Left lung (tissue), 10 donors: ENCODE measurements around the gene GMFB. TPM values are rescaled to one million over a fixed set of nuclear protein-coding genes. Genes with fewer than 3 reads are reported as not detected.

Experiments used
- ATAC-seq: fragments of 200-7000 bp; cut with Tn5 transposase; one replicate; pipeline ENCODE4 v1.9.1; 2020; ENCODE audit warnings: moderate library complexity
- DNase-seq, 4 donors: peaks; one replicate each; pipeline ENCODE4 v3.0.0-alpha.2; 2013 to 2020
- H3K27ac ChIP-seq, 2 donors: fragments of 200-600 bp; sonication (generic) in 1 of 2; one replicate each; pipeline versions ENCODE4 v1.5.0 to v1.8.0; 2020 to 2021
- H3K27me3 ChIP-seq, 2 donors: fragments of 200-600 bp; sonication (generic) in 1 of 2; one replicate each; pipeline versions ENCODE4 v1.5.0 to v1.8.0; 2020 to 2021
- H3K36me3 ChIP-seq, 2 donors: fragments of 200-600 bp; sonication (generic) in 1 of 2; one replicate each; pipeline versions ENCODE4 v1.5.0 to v1.8.0; 2020 to 2021
- H3K4me1 ChIP-seq, 2 donors: fragments of 200-600 bp; one replicate each; pipeline ENCODE4 v1.8.0; 2021
- H3K4me3 ChIP-seq, 2 donors: fragments of 200-600 bp; sonication (generic) in 1 of 2; one replicate each; pipeline versions ENCODE4 v1.5.0 to v1.8.0; 2020 to 2021; ENCODE audit warnings: mild to moderate bottlenecking in 1 of 2
- H3K9me3 ChIP-seq, 2 donors: fragments of 200-600 bp; sonication (generic) in 1 of 2; one replicate each; pipeline versions ENCODE4 v1.5.0 to v1.8.0; 2020 to 2021
- intact Hi-C, 2 donors: fragments of 100-400 bp; cut with DNase I; formaldehyde crosslinking; loops; one replicate each; pipeline versions ENCODE4 v1.11.2 to v1.14.2; 2022
- polyA plus RNA-seq, 6 donors: library from polyadenylated mRNA; unstranded; fragments of 120-200 nt; gene quantifications; one replicate each; pipeline ENCODE4 v1.2.1, GENCODE V29; 2013; ENCODE audit not compliant: insufficient read length in 6 of 6
- total RNA-seq, 2 donors: library from RNA; stranded (reverse); fragmentation: NEBNext Ultra II Directional; extraction: Animal tissue kit (Norgen Biotek cat#: 25700); gene quantifications; one replicate each; pipeline ENCODE4 v1.2.1, GENCODE V29; 2021
- TF ChIP-seq, protein P1 (sequence below), 2 donors: fragments of 200-600 bp; sonication (generic) in 1 of 2; IDR thresholded peaks; one replicate each; pipeline versions ENCODE4 v1.5.0 to v1.8.0; 2021; ENCODE audit warnings: antibody characterized with exemption in 2 of 2
- donor health status: DM: no; HTN: yes; CAD: no.
- donor health status: DM: no; HTN: no; CAD: no.

Gene GMFB
- total and polyA plus RNA-seq, 8 donors: 54.8 to 73.9 (median 70.4) TPM

DNA sequence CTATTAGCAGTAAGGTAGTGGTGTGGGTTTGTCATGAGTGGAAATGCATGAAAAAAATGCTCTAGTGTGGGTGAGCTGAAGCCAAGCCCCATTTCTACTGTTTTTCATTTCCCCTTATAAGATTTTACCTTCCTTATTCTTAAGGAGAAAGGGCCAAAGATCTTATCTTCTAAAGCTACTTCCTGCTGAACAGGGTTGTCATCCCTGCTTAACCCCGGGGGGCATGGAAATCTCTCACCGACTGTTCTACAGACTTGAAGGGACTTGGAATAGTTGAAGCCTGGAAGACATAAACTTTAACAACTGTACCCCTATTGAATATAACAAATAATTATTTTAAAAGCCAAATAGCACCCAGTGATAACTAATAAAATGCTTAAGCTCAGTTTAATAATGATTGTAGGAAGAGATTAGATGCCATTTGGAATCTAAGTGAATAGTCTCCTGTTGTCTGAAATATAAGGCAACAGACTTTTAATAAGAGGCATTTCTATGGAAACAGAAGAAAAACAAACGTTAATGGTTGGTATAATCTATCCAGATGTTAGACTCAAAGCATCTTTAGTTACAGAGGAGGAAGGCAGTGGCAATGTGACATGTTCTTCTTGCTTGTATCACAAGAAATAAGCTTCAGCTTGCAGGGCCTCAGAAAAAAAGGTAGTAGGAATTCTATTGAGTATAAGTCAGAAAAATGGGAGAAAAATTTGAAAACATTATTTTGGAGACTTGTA, 1.8 kb upstream of the GMFB start:
- no peak overlapping the region for H3K4me3 ChIP-seq
- intact Hi-C loops: no loop called here
- no peak for ATAC-seq
- H3K9me3 ChIP-seq: no peaks in the 10 kb centered on the region
- no peak for DNase-seq
- H3K36me3 ChIP-seq: no peaks in the 10 kb centered on the region
- no peak overlapping the region for H3K27ac ChIP-seq
- TF ChIP-seq, protein P1, sequence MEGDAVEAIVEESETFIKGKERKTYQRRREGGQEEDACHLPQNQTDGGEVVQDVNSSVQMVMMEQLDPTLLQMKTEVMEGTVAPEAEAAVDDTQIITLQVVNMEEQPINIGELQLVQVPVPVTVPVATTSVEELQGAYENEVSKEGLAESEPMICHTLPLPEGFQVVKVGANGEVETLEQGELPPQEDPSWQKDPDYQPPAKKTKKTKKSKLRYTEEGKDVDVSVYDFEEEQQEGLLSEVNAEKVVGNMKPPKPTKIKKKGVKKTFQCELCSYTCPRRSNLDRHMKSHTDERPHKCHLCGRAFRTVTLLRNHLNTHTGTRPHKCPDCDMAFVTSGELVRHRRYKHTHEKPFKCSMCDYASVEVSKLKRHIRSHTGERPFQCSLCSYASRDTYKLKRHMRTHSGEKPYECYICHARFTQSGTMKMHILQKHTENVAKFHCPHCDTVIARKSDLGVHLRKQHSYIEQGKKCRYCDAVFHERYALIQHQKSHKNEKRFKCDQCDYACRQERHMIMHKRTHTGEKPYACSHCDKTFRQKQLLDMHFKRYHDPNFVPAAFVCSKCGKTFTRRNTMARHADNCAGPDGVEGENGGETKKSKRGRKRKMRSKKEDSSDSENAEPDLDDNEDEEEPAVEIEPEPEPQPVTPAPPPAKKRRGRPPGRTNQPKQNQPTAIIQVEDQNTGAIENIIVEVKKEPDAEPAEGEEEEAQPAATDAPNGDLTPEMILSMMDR (IDR thresholded peaks at IDR 0.05): no peak
- peaks cover 17 to 35% of the 10 kb centered on the region in 2 donors for H3K4me1 ChIP-seq
- no peaks in the 10 kb centered on the region for H3K27me3 ChIP-seq

DNA sequence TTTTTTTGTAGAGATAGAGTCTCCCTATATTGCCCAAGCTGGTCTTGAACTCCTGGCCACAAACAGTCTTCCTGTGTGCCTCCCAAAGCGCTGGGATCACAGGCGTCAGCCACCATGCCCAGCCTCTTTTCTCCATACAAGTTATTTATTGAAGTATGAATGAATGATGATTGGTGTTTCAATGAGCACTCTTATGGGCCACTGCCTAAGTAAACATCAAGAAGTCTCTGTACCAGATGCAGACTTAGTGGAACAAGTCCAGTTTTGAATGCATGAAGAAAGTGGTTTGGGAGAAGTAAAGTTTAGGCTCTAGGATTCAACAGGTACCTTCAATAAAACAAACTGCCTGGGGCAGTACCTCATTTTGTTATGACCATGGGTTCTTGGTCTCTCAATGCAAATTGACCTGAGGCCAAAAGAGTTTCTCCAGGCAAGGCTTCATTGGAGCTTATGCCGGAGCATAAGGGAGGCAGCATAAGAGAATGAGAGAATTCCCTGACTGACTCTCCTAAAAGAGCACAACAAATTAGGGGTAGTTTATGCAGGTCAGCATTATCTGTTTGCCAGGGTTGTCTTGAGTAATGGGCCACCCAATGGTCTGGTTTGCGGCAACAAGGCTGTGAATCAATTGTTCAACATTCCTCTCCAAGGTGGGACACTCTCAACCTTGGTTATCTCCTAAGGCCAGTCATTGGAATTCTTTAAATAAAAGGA, 1.1 kb upstream of the GMFB start:
- Histone ChIP-seq H3K4me1 (peaks cover 17 to 41% of the 10 kb centered on the region in 2 donors), H3K27me3 (no peaks in the 10 kb centered on the region), H3K4me3 (peak overlapping the region in 1 of 2 donors; percentile 72), H3K27ac (peak overlapping the region in 1 of 2 donors; percentile 91), H3K9me3 (no peaks in the 10 kb centered on the region), H3K36me3 (no peaks in the 10 kb centered on the region)
- TF ChIP-seq, protein P1 (IDR thresholded peaks at IDR 0.05): no peak
- intact Hi-C loops: no loop called here
- no peak for DNase-seq
- no peak for ATAC-seq

DNA sequence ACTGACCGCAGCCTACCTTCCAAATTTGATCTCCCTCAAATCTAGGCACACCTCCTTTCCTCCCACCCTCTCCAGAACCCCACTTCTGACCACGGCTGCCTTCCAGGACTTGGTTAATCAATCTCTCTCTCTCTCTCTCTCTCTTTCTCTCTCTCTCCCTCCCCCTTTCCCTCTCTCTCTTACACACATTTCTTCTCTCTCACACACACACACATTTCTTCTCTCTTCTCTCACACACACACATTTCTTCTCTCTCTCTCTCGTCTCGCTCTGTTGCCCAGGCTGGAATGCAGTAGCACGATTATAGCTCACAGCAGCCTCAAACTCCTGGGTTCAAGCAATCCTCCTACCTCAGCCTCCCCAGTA, 521 bp upstream of the GMFB start:
- intact Hi-C loops: no loop called here
- peak; percentile 1 for ATAC-seq
- H3K27ac ChIP-seq: peak overlapping the region; percentile 91 to 96
- peak overlapping the region; percentile 72 to 81 for H3K4me3 ChIP-seq
- H3K27me3 ChIP-seq: no peaks in the 10 kb centered on the region
- H3K9me3 ChIP-seq: no peaks in the 10 kb centered on the region
- H3K4me1 ChIP-seq: peaks cover 17 to 47% of the 10 kb centered on the region in 2 donors
- TF ChIP-seq, protein P1 (IDR thresholded peaks at IDR 0.05): no peak
- H3K36me3 ChIP-seq: no peaks in the 10 kb centered on the region
- no peak for DNase-seq

DNA sequence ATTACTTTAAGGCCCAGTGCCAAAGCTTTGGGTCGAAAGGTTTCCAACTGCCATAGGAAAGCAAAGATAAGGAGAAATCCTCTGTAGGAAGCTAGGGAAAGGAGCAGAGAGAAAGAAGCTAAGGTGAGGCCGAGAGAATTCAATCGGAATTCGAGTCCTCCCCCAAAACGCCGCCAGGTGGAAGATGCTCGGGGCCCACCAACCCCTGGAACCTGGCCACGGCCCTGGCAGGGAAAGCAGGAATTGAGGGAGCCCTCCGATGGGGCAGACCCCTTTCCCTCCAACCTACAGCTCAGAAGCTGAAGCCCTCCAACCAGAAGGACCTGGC, 498 bp downstream of the GMFB start:
- Histone ChIP-seq H3K36me3 (peaks cover 0 to under 1% of the 10 kb centered on the region in 2 donors), H3K4me1 (peaks cover 17 to 57% of the 10 kb centered on the region in 2 donors), H3K9me3 (no peaks in the 10 kb centered on the region), H3K27me3 (no peaks in the 10 kb centered on the region), H3K27ac (peak overlapping the region; percentile 91 to 96), H3K4me3 (peak overlapping the region; percentile 72 to 81)
- ATAC-seq (no peak), DNase-seq (no peak)
- intact Hi-C loops: no loop called here
- TF ChIP-seq, protein P1 (IDR thresholded peaks at IDR 0.05): no peak

DNA sequence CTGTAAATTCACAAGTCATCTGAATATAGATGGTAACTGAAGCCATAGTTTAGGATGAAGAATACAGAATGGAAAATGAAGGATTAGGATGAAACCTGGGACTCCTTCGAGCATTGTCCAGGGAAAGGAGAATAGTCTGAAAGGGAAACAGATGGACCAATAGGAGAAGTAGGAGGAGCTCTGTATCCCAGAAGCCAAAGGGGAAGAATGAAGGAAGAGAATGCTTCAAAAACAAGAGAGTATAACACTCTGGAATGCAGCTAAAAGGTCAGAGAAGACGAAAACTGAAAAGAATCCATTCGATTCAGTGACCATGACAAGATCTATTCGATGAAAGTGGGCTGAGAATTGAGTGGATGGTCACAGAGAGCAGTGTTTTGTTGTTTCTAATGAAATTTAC, 1.0 kb downstream of the GMFB start:
- no peaks in the 10 kb centered on the region for H3K9me3 ChIP-seq
- DNase-seq: no peak
- H3K27me3 ChIP-seq: no peaks in the 10 kb centered on the region
- intact Hi-C loops: no loop called here
- H3K36me3 ChIP-seq: peaks cover 0 to 6% of the 10 kb centered on the region in 2 donors
- H3K4me1 ChIP-seq: peaks cover 17 to 62% of the 10 kb centered on the region in 2 donors
- ATAC-seq: peak; percentile 51
- H3K27ac ChIP-seq: peak overlapping the region; percentile 91 to 96
- TF ChIP-seq, protein P1 (IDR thresholded peaks at IDR 0.05): no peak
- H3K4me3 ChIP-seq: peak overlapping the region; percentile 72 to 81
